HG03280 (cell line): ENCODE results near the gene CA10.

Experiments
- ATAC-seq: cut with Tn5 transposase; IDR thresholded peaks from one replicate; pipeline ENCODE4 v1.9.1; 2021; ENCODE audit warnings: mild to moderate bottlenecking, moderate library complexity; ENCODE audit not compliant: unreplicated experiment

CA10 gene

DNA sequence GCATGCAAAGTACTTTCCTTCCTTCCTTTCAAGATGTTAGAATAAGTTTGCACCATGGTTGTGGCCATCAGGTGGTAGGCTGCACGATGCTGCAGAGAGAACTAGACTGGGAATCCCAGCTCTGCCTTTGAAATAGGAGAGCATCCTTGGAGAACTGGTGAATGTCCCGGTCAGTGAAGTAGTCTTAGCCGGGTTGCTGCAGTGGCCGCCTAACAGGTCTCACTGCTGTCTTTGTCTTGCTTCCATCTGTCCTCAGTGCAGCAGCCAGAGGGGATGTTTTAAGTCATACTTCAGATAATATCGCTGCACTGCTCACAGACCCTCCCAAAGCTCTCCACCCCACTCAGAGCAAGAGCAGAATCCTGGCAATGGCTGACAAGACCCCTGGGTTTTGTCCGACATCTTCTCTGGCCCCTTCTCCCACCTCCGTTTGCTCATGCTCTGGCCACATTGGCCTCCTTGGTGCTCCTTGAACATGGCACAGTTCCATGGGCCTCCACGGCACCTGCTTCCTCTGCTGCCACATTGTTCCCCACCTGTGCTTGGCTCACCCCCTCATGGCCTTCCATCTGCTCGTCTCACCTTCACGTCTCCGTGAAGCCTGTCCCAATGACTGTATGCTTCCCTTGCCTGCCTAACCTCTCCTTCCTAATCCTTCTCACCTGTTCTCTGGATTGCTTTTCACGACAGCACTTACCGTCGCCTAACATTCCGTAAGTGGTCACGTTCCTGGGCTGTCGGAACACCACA lies 458.3 kb downstream of the CA10 start:
- no peak for ATAC-seq

DNA sequence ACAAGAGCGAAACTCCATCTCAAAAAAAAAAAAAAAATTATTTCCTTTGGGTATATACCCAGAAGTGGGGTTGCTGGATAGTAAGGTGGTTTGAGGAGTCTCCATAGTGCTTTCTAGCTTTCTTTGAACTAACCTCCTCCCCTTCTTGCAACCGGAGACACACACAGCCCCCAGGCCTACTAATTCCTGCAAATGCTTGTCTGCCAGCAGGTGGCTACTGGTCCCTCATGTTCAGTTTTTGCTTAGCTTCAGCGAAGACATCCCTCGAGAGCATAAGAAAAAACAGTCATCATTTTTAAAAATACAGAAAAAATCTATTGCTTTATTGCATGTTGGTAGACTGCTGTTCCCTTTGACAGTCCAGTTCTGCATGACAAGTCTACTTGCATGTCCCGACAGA lies 459.2 kb downstream of the CA10 start:
- no peak for ATAC-seq

DNA sequence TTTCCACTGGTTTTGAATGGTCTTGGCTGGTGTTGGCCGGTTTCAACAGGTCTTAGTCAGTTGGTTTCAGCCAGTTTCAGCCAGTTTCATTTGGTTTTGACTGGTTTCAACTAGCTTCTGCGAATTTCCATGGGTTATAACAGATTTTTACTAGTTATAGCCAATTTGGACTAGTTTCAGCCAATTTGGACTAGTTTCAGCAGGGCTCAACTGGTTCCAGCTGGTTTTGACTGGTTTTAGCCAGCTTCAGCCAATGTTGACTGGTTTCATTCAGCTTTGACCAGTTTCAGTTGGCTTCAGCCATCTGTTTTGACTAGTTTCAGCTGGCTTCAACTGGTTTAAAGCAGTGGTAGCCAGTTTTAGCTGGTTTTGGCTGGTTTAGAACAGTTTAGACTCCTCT lies 465.6 kb downstream of the CA10 start:
- no peak for ATAC-seq

DNA sequence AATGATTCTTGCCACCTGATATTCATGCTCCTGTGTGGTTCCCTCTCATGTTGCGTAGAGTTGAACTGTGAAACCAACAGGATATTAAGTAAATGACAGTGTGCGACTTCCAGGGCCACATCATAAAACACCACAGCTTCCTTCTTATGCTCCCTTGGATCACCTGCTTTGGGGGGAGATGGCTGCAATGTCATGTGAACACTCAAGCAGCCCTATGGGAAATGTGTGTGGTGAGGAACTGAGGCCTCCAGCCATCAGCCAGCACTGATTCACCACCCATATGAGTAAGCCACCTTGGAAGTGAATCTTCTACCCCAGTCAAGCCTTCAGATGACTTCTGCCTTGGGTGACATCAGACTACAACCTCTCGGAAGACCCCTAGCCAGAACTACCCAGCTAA lies 470.6 kb downstream of the CA10 start:
- ATAC-seq: no peak

DNA sequence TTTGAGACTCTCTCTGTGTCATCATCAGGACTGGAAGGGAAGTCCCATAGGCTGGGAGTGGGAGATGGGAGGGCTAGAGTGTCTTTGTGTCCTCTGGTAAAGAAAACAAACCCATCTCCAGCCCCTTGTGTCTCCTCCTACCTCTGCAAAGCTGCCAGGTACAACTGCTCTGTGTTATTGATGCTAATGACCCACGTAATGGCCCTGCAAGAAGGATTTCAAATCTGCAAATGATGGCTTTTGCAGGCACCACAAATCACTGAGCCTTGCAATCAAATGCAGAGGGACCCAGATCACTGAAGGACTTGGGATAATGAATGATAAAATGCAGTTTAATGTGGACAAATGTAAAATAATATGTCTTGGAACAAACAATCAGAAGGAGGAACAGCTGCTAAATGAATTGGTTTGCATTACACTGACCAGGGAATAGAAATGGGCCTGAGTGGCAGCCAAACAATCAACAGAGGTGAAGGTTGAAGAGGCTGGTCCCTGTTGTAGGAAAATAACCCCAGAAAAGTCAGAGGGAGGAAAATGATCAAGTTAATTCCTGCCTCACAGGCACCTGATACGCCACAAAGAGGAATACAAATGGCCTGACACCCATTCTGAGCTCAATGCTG lies 473.1 kb downstream of the CA10 start:
- ATAC-seq: no peak

DNA sequence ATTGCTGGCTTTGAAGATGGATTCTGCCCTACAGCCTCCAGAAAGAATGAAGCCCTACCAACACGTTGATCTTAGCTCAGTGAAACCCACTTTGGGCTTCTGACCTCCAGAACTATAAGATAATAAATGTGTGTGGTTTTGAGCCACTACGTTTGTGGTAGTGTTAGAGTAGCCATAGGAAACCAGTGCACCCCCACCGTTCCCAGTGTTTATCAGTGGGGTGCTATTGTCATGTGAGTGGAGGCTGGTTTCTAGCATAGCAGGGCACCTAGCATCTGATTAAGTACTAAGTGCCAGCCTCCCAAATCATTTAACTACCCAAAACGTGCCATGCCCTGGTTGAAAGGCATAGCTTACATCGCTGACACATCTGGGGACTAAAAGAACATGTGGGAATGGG lies 474.3 kb downstream of the CA10 start:
- no peak for ATAC-seq

DNA sequence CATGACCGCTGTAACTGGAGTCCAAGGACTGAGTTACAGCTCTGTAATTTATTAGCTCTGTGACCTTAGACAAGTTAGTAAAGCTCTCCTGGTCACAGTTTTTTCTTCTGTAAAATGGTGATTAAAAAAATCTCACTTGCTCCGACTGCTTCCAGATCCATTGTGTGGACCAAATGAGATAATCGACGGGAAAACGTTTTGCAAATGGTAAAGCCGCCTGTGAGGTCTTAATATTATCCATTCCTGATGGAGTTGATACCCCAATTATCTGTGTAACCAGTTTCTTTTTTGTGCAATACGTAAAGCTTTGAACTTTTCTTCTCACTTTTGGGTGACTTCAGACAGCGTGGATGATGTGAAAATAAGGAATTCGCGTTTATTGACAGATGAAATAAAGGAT lies 475.2 kb downstream of the CA10 start:
- no peak for ATAC-seq

DNA sequence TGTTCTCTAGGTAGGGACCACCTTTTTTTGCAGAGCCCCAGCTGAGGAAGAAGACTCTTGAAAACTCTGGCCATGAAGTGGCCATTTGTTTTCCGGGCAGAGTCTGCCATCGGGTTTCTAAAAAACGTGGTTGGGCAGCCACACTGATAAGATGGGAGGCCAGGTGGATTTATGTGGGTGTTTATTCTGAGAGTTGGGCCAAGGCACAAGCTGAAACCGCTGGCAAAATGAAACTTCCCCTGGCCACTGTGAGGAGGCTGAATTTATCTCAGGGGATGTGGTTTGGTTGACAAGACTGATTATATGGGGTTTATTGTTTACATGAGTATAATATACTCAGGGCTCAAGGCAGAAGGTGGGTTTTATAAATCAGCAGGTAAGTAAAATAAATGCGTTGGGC lies 476.4 kb downstream of the CA10 start:
- no peak for ATAC-seq

DNA sequence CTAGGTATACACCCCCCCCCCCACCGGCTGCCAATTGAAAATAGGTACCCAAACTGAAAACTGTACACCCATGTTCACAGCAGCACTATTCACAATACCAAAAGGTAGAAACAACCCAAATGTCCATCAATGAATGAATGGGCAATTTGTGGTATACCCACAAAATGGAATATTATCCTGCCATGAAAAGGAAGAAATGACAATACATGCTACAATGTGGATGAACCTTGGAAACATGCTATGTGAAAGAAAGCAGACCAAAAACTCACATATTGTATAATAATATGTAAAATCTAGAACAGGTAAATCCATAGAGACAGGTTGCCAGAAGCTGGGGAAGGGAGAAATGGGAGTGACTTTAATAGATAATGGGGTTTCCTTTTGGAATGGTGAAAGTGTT lies 480.6 kb downstream of the CA10 start:
- ATAC-seq: no peak

DNA sequence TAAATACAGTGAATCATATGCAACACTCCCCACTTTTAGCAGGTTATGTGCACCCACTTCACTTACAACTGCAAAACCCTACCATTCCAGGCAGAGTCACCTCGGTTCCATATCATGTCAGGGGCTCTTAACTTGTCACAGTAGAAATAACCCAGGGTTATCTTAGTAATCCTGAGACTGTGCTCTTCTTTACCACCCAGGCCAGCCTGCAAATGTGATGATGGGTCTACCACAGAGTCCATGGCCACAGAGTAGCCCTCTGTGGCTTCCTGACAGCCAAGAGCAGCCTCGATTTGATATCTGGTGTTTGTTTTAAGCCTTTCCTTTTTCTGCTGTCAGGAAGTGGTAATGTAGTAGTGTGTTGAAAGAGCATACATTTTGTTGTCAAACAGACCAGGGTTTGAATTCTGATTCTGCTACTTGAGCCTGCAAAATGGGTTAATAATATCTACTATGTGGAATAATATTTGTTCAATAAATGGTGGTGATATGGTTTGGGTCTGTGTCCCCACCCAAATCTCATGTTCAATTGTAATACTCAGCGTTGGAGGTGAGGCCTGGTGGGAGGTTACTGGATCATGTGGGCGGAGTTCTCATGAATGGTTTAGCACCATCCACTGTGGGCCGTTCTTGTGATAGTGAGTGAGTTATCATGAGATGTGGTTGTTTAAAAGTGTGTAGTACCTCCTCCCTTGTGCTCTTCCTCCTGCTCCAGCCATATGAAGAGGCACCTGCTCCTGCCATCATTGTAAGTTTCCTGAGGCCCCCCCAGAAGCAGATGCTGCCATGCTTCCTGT lies 481.6 kb downstream of the CA10 start:
- no peak for ATAC-seq

DNA sequence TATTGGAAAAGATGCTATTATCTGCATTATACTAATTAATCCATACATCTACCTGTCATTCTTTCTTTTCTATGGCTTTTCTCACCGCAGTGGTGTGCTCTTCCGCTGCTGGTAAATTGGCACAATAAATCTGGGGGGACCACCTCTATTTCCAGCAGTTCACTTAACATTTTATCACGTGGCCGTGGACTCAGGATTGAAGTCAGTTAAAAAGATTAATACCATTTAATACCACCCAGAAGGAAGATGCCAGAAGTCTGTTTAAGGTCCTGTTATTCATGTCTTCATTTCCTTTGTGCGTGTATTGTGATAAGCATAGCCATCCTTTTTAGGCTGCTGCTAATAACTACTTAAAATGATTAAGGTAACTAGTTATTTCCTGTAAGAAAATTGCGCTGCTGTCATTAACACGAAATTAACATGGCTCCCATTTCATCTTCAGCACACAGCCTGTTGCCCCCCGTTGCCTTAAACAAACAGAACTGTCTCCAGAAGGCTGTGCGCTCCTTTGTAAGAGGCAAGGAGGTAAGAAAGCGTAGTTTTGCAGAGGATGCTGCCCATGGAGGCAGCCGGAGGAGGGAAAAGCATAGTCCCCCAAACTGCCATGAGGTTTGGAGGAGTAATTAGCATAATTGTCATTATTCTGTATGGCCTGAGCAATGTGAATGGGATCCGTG lies 483.8 kb downstream of the CA10 start:
- no peak for ATAC-seq

DNA sequence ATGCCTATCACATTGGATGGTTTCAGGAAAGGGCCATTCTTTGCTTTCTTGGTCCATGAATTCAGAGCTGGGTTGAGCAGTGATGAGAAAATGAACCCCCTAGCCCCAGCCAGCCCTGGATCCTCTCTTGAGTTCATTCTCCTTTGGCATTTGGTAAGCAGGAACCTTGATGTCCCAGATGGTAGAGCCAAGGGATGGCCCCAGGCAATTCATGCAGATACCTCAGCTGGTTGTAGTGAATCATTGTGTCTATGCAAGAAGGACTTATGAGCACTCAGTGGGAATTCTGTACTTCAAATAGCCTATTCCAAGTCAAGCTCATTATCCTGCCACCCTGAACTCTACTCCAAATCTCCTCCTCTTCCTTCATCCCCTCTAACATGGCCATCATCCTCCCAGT lies 485.4 kb downstream of the CA10 start:
- no peak for ATAC-seq

DNA sequence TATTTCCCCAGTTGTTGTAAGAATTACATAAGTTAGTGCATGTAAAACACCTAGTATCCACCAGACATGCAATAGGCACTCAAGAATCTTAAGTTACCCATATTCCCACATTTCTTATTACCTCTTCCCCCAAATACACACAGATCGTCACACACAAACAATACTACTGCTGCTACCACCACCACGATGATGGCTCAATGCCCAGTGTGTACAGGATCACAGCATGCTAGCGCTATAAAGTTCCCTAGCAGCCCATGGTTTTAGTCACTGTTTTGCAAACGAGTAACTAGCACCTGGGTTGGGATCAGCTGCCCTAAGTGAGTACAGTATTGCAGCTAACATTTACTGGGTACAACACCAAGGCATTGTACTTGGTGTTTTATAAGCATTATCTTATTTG lies 486.4 kb downstream of the CA10 start:
- no peak for ATAC-seq

DNA sequence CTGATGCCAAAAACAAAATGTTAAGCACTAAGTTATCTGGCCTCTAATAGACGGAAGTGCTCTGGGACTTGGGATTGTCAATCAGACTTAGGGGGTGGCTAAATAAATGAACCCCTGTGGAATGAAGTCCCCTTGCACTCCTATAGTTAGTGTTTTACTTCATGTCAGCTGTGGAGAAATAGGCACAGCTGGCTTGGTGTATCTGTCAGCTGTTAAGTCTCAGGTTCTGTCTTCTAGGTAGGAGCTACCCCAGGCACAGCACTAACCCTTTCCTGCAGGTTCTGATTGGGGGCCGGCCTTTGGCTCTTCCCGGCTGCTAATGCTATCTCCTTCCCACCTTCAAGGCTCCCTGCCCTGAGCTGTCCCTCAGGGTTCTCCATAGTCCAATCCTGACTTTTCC lies 487.6 kb downstream of the CA10 start:
- no peak for ATAC-seq

DNA sequence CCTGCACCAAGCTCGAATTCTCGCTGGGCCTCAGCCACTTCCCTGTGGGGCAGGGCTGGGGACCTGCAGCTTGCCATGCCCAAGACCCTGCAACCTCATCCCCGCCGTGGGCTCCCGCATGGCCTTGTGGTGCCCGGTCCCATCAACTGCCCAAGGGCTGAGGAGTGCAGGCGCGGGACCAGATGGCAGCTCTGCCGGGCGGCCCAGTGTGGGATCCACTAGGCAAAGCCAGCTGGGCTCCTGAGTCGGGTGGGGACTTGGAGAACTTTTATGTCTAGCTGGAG lies 489.6 kb downstream of the CA10 start:
- ATAC-seq: no peak

DNA sequence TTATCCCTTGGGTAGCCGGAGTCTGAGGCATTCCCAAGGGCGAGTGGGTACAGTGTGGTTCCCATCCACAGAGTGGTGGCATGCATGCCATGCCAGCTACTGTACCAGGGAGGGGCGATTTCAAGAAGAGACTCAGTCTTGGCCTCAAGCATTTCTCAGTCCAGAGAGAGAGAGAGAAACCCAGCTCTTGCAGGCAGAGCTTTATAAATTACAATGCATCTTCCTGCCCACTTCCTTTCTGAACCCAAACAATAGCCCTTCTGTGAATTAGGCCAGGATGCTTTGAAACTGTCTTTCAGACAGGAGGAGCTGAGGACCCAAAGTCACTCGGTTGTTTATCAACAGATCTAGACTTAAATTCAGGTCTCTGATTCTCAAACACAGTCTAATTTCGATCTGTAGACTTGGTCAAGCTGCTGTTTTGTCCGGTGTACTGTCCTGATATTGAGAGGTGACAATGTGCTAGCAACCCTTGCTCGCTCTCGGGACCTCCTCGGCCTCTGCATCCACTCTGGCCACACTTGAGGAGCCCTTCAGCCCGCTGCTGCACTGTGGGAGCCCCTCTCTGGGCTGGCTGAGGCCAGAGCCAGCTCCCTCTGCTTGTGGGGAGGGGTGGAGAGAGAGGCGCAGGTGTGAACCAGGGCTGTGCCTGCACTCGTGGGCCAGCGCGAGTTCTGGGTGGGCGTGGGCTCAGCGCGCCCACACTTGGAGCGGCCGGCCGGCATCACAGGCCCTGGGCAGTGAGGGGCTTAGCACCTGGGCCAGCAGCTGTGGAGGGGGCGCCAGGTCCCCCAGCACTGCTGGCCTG lies 490.2 kb downstream of the CA10 start:
- ATAC-seq: no peak

DNA sequence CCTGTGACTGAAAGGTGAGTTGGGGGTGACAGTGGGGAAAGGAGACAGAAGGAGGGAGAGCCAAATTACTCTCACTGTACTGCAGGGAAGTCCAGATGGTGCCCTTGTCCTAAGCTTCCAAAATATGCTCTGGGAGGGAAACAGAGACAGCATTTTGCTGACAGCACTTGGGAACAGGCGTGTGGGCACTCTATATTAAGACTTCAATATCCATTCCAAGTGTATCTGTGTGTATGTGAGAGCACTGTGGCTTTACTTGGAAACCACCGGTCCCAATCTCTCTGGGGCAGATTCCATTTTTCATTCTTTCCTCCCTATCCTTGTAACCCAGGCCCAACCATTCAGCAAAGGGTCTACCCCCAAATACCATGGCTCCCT lies 490.8 kb downstream of the CA10 start:
- no peak for ATAC-seq

DNA sequence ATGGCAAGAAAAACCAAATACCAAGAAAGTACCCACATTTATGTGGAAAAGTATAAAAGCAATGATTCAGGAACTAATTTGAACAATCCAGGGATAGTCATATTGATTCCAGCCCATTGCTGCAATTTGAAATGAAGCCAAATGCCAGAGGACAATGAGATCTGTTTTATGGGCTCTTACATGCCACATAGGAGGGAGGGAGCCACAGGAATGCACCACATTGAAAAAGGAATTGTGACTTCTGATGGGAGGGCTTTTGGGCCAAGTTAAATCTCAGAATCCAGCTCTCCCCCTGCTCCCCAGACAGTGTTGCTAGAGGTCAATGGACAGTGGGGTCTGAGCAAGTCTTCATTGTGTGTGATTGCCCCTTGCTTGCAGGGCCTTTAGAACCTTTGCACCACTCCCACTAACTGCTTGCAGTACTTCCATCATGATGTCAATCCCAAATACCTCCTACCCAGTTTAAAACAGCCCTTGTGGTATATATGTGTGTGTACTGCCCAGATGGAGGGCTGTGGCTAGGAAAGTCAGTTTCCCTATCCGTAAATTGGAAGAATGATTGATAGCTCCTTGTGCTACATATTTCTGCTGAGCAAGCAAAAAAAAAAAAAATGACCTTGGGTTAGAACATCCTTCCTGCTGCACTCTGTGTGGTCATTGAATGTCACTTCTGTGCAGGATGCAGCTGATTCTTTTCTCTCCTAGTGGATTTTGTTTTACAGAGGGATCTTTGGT lies 491.4 kb downstream of the CA10 start:
- no peak for ATAC-seq

DNA sequence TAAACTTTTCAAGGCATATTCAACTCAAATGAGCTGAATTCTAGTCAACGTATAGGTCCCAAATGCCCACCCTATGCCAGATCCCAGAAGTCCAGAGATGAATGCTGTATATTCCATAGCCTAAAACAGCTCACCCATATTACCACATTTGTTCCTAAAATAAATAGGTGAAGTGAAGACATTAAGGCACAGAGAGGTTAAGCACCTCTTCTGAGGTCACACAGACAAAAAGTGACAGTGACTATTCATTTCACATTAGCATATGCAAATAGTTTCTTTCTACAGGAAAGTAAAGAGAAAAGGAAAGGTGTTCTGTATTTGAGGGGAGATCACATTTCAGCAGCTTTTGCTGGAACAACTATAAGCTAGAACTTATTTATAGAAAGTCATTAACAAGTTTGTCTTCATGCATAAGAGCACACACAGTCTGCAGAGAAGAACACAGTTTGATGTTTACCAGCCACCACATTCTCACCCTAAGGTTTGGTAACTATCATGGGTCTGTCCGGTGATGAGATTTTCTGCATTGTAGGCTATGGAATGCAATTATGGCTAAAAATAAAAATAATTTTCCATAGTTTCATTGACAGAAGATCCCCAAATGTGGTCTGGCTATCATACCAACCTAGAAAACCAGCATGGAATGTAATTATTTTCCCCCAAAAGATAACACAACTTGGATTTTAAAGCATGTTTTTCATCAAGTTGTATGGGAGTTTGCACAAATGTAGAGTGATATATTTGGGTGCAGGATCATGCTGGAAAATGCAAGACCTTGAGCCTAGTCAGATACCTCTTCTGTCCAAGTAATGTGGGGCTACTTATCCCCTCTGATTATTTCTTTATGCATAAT lies 496.1 kb downstream of the CA10 start:
- ATAC-seq: no peak
